ENCODE data around the gene CENPF. TPM values are rescaled to one million over a fixed set of nuclear protein-coding genes. Genes with fewer than 3 reads are reported as not detected.
"Not testable (repeated sequence)": the region's sequence is repeated elsewhere in the genome, so short reads cannot be mapped to it uniquely, and the experiment has no call there.

The CENPF gene
- total RNA-seq, 3 donors from 2014 or later = 3.5 to 4.6 (median 3.5) TPM

GRCh38 chr1:214648801-214649200 is 45.8 kb downstream of the CENPF start:
- no peak for ATAC-seq
- Mint-ChIP-seq H3K9me3 (peaks cover 16% of the 10 kb centered on the region), H3K4me1 (ENCODE audit: low read depth) (peaks cover 7% of the 10 kb centered on the region), H3K4me3 (no peak overlapping the region), H3K27me3 (ENCODE audit: low read depth) (no peaks in the 10 kb centered on the region), H3K36me3 (ENCODE audit: insufficient read depth) (peaks cover 9% of the 10 kb centered on the region)
- no peak for DNase-seq

- Mint-ChIP-seq H3K4me3 (no peak overlapping the region), H3K36me3 (ENCODE audit: insufficient read depth) (peaks cover 13% of the 10 kb centered on the region), H3K27me3 (ENCODE audit: low read depth) (no peaks in the 10 kb centered on the region), H3K4me1 (ENCODE audit: low read depth) (peaks cover 7% of the 10 kb centered on the region), H3K9me3 (peaks cover 16% of the 10 kb centered on the region)
- ATAC-seq (no peak), DNase-seq (no peak)
Measured at GRCh38 chr1:214649607-214650006, 46.6 kb downstream of the CENPF start.

- DNase-seq = no peak
- H3K27me3 Mint-ChIP-seq (ENCODE audit: low read depth) = no peaks in the 10 kb centered on the region
- H3K36me3 Mint-ChIP-seq (ENCODE audit: insufficient read depth) = peaks cover 16% of the 10 kb centered on the region
- no peak overlapping the region for H3K4me3 Mint-ChIP-seq
- H3K4me1 Mint-ChIP-seq (ENCODE audit: low read depth) = peaks cover 4% of the 10 kb centered on the region
- ATAC-seq = no peak
- H3K9me3 Mint-ChIP-seq = peaks cover 13% of the 10 kb centered on the region
Measured at GRCh38 chr1:214650664-214651063, 47.7 kb downstream of the CENPF start.

- DNase-seq = no peak
- Mint-ChIP-seq H3K27me3 (ENCODE audit: low read depth) (no peaks in the 10 kb centered on the region), H3K4me3 (no peak overlapping the region), H3K36me3 (ENCODE audit: insufficient read depth) (peaks cover 23% of the 10 kb centered on the region), H3K9me3 (no peaks in the 10 kb centered on the region), H3K4me1 (ENCODE audit: low read depth) (no peaks in the 10 kb centered on the region)
- no peak for ATAC-seq
Measured at GRCh38 chr1:214657299-214657698, 54.3 kb downstream of the CENPF start.

- no peak for ATAC-seq
- Mint-ChIP-seq H3K4me3 (no peak overlapping the region), H3K9me3 (no peaks in the 10 kb centered on the region), H3K27me3 (ENCODE audit: low read depth) (no peaks in the 10 kb centered on the region), H3K4me1 (ENCODE audit: low read depth) (no peaks in the 10 kb centered on the region), H3K36me3 (ENCODE audit: insufficient read depth) (peaks cover 20% of the 10 kb centered on the region)
- no peak for DNase-seq
Measured at GRCh38 chr1:214658175-214658574, 55.2 kb downstream of the CENPF start.

- H3K4me3 Mint-ChIP-seq = no peak overlapping the region
- no peak for DNase-seq
- no peaks in the 10 kb centered on the region for H3K4me1 Mint-ChIP-seq (ENCODE audit: low read depth)
- no peaks in the 10 kb centered on the region for H3K9me3 Mint-ChIP-seq
- peaks cover 21% of the 10 kb centered on the region for H3K36me3 Mint-ChIP-seq (ENCODE audit: insufficient read depth)
- no peaks in the 10 kb centered on the region for H3K27me3 Mint-ChIP-seq (ENCODE audit: low read depth)
- ATAC-seq = no peak
Measured at GRCh38 chr1:214658785-214659184, 55.8 kb downstream of the CENPF start.

- Mint-ChIP-seq H3K27me3 (ENCODE audit: low read depth) (no peaks in the 10 kb centered on the region), H3K36me3 (ENCODE audit: insufficient read depth) (peaks cover 16% of the 10 kb centered on the region), H3K9me3 (no peaks in the 10 kb centered on the region), H3K4me3 (no peak overlapping the region), H3K4me1 (ENCODE audit: low read depth) (no peaks in the 10 kb centered on the region)
- DNase-seq (no peak), ATAC-seq (no peak)
Measured at GRCh38 chr1:214660190-214660589, 57.2 kb downstream of the CENPF start.

- Mint-ChIP-seq H3K27me3 (ENCODE audit: low read depth) (no peaks in the 10 kb centered on the region), H3K4me3 (no peak overlapping the region), H3K4me1 (ENCODE audit: low read depth) (no peaks in the 10 kb centered on the region), H3K9me3 (no peaks in the 10 kb centered on the region), H3K36me3 (ENCODE audit: insufficient read depth) (peaks cover 17% of the 10 kb centered on the region)
- ATAC-seq (no peak), DNase-seq (no peak)
Measured at GRCh38 chr1:214660900-214661299, 57.9 kb downstream of the CENPF start.

- H3K9me3 Mint-ChIP-seq = no peaks in the 10 kb centered on the region
- H3K36me3 Mint-ChIP-seq (ENCODE audit: insufficient read depth) = peaks cover 8% of the 10 kb centered on the region
- H3K4me3 Mint-ChIP-seq = no peak overlapping the region
- no peaks in the 10 kb centered on the region for H3K4me1 Mint-ChIP-seq (ENCODE audit: low read depth)
- no peaks in the 10 kb centered on the region for H3K27me3 Mint-ChIP-seq (ENCODE audit: low read depth)
- ATAC-seq = no peak
- no peak for DNase-seq
Measured at GRCh38 chr1:214662223-214662785, 59.3 kb downstream of the CENPF start.

- Mint-ChIP-seq H3K27me3 (ENCODE audit: low read depth) (no peaks in the 10 kb centered on the region), H3K4me1 (ENCODE audit: low read depth) (no peaks in the 10 kb centered on the region), H3K36me3 (ENCODE audit: insufficient read depth) (peaks cover 6% of the 10 kb centered on the region), H3K4me3 (no peak overlapping the region), H3K9me3 (no peaks in the 10 kb centered on the region)
- no peak for DNase-seq
- ATAC-seq = no peak
Measured at GRCh38 chr1:214664651-214665433, 61.8 kb downstream of the CENPF start.

GRCh38 chr1:214665606-214666110 is 62.7 kb downstream of the CENPF start:
- Mint-ChIP-seq H3K4me1 (ENCODE audit: low read depth) (no peaks in the 10 kb centered on the region), H3K9me3 (no peaks in the 10 kb centered on the region), H3K36me3 (ENCODE audit: insufficient read depth) (peaks cover 6% of the 10 kb centered on the region), H3K4me3 (no peak overlapping the region), H3K27me3 (ENCODE audit: low read depth) (no peaks in the 10 kb centered on the region)
- no peak for DNase-seq
- no peak for ATAC-seq

- DNase-seq (no peak), ATAC-seq (no peak)
- H3K9me3 Mint-ChIP-seq = no peaks in the 10 kb centered on the region
- peaks cover 6% of the 10 kb centered on the region for H3K36me3 Mint-ChIP-seq (ENCODE audit: insufficient read depth)
- no peaks in the 10 kb centered on the region for H3K4me1 Mint-ChIP-seq (ENCODE audit: low read depth)
- H3K27me3 Mint-ChIP-seq (ENCODE audit: low read depth) = no peaks in the 10 kb centered on the region
- H3K4me3 Mint-ChIP-seq = no peak overlapping the region
Measured at GRCh38 chr1:214666674-214667073, 63.7 kb downstream of the CENPF start.

- H3K4me3 Mint-ChIP-seq = no peak overlapping the region
- ATAC-seq (no peak), DNase-seq (no peak)
- H3K27me3 Mint-ChIP-seq (ENCODE audit: low read depth) = peaks cover 4% of the 10 kb centered on the region
- H3K4me1 Mint-ChIP-seq (ENCODE audit: low read depth) = no peaks in the 10 kb centered on the region
- peaks cover 5% of the 10 kb centered on the region for H3K9me3 Mint-ChIP-seq
- H3K36me3 Mint-ChIP-seq (ENCODE audit: insufficient read depth) = peaks cover 2% of the 10 kb centered on the region
Measured at GRCh38 chr1:214670098-214670497, 67.1 kb downstream of the CENPF start.

- not testable (repeated sequence) for H3K4me3 Mint-ChIP-seq; ATAC-seq; H3K27me3 Mint-ChIP-seq (ENCODE audit: low read depth)
Measured at GRCh38 chr1:214673029-214673428, 70.0 kb downstream of the CENPF start.

GRCh38 chr1:214673576-214673975 is 70.6 kb downstream of the CENPF start:
- Mint-ChIP-seq H3K27me3 (ENCODE audit: low read depth) (peaks cover 4% of the 10 kb centered on the region), H3K9me3 (peaks cover 5% of the 10 kb centered on the region), H3K4me1 (ENCODE audit: low read depth) (no peaks in the 10 kb centered on the region), H3K36me3 (ENCODE audit: insufficient read depth) (no peaks in the 10 kb centered on the region), H3K4me3 (no peak overlapping the region)
- ATAC-seq = no peak
- DNase-seq = no peak

More at GRCh38 chr1:214673029-214673428, 70.0 kb downstream of the CENPF start:
- H3K9me3 Mint-ChIP-seq; DNase-seq; H3K4me1 Mint-ChIP-seq (ENCODE audit: low read depth); H3K36me3 Mint-ChIP-seq (ENCODE audit: insufficient read depth): not testable (repeated sequence)

Data from activated T-cell treated with anti-CD3 and anti-CD28 coated beads, Interleukin-2, amount 50 U/mL, for 4 hours (primary cell).